ENCODE results near the gene CPB1. TPM values are rescaled to one million over a fixed set of nuclear protein-coding genes. Genes with fewer than 3 reads are reported as not detected.
A peak's percentile ranks its signal among the peaks of the same experiment; 100 is the strongest.

Gene CPB1
- total RNA-seq, 1 donor from 2014 or later, result not detected

DNA sequence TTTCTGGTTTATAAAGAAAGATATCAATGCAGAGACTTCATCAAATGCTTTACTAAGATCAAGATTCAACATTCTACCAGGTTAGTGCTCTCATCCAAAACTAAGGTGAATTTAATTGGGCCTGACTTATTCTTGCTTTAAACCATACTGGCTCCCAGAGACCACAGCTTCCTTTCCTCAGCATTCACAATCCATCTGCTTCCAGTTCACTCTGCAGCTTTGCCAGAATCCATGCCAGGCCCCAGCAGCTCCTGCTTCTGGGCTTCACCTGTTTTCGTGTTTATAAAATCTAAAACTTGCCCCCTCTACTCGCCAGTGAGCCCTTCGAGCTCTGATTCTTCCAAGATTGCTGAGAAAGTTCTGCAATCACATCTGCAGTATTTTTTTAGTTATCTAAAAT lies 2.3 kb downstream of the CPB1 start:
- DNase-seq (ENCODE audit: low read depth in 2 of 2), result no peak

DNA sequence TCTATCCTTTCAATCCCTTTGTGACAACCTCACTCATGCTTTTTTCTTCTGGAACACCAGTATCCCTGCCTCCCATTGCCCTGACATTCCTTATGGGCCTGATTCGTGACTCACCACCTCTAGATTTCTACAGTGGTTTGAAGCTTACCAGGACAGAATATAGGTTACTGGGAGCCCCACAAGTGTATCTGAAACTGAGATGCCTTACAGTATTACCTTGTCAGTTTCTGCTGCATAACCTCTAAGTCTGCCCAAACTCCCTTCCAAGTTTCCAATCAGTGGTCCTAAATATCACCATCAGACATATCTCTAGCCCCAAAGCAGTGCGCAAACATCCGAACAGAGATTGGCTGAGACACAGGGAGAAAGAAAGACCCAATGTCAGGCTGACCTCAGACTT lies 5.6 kb downstream of the CPB1 start:
- no peak for DNase-seq (ENCODE audit: low read depth in 2 of 2)

DNA sequence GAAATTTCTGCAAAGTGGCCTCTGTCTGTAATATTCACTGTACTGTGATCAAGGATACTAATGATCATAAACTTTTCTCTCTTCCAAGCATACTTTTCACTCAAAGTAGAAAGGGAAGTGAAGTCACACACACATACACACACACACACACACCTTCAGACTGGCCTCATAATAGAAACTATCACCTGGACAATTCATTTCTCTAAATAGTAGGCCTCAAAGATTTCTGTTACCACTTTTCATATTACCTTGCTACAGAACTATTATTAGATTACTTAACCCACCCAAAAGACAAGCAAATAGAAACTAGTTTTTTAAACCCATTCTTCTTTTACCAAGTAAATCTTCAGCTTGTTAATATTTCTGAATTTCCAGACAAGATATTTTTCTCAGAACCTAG lies 12.2 kb downstream of the CPB1 start:
- no peak for DNase-seq (ENCODE audit: low read depth in 2 of 2)

DNA sequence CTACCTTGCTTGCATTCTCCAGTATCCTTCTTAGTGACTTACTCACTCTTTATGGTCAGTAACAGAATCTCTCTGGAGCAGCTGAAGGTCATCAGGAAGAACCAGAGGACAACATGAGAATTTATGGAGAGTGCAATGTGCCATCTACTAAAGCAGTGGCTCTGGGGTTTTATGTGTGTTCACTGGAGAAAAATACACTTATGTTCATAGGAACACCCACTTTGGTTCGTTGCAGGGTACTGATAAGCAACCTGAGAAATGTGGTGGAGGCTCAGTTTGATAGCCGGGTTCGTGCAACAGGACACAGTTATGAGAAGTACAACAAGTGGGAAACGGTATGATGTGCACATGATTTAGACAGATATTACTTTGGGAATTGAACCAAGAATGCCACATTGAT lies 12.8 kb downstream of the CPB1 start:
- no peak for DNase-seq (ENCODE audit: low read depth in 2 of 2)

DNA sequence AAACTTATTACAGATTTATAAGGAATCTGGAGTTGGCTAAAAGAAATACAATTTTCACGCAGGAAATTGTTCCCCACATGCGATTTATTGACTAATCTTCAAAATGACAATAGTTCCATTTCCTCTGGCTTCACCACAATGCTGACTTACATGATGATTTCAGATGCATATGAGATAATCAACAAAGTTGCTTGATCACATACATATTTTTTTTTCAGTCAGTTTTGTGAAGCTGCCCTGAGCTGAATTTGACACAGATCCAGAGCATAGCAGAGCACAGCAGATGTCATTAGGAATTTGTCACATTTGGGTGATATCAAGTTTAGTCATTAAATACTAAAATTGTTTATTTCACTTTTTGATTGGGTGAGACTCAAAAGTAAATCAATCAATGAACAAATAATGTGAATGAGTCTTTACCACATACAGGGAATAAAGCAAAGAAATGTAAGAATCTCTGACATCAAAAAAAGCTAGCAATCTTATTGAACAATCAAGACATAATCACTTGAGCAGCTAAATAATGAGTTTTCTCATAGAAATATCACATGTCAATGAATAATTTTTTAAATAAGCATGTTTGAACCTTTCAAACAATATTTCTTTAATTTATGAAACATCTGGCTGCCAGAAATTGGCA lies 18.3 kb downstream of the CPB1 start:
- peak in 1 of 2 donors; percentile 14 for DNase-seq (ENCODE audit: low read depth in 2 of 2)

DNA sequence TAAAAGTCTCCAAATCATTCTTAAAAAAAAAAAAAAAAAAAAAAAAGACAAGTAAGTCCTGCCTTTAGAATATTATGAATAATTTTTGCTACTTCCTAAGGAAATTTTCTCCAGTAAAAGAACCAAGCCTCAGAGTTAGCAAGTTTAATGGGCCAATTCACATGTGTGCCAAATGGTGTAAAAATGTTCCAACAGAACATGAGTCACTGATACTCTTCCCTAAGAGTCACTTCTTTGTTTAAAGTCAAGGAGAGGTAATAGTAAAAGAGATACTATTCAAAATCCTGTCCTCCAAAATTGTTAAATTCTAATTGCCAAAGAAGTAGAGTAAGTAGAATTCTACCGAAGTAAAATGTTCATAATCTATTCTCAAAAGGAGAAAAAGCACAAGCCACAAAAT lies 19.7 kb downstream of the CPB1 start:
- no peak for DNase-seq (ENCODE audit: low read depth in 2 of 2)

DNA sequence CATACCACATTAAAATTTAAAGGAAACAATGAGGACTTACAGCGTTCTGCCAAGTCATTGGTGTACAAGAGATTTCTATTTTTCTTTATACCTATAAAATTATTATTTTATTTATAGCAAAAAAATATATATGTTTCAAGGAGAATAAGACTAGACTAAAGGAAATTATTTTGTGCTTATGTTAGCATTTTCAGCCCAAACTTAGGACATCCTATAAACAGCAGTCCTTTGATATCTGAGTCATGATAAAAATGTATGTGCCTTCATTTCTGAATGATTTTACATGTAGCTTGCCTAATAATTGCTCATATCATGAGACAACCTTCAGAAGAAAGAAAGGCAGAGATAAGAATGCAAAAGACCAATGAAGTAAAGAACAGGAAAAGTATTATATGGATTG lies 20.8 kb downstream of the CPB1 start:
- DNase-seq (ENCODE audit: low read depth in 2 of 2), result no peak

DNA sequence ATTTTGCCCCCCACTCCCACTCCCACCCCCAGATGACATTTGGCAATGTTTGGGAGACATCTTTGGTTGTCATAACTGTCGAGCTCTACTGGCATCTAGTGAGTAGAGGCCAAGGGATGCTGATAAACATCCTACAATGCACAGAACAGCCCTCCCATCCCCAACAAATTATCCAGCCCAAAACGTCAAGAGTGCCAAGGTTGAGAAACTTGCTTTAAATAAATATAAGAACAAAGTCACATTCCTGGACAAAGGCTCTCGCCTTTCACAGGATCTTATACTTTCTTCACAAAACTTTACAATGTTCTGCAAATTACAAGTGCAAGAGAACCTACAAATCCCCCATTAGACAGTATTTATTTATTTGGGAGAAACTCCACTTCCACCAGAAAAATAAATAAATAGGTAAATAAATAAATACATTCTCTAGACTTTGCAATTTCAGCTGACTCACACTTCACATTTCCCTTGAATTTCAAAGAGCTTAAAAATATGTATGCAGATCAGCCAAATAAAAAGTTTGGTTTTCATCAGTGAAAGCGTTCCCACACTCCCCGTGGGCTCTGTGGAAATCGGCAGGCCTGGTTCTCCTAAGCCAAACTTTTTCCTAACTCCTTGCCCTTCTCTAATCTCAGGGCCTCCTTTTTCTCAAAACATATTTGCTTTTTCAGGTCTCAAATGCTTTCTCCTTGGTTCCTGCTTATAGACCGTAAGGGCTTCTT lies 24.8 kb downstream of the CPB1 start:
- DNase-seq (ENCODE audit: low read depth in 2 of 2), result no peak

DNA sequence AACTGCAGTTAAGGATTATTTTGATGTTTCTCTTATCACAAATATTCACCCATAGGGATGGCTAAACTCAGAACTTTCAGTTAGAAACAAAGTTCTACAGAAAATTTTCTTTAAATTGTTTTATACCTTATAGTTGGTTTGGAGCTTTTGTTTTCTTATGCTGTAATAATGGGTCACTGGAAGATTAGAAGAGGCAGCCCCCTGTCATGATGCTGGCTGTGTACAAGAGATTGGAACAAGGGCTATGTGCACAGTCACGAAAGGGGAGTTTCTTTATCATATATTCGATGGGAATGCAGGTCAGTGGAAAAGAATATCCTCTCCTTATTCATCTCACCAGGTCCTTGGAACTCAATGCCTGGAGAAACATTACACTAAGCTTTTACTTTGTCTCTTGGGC lies 25.5 kb downstream of the CPB1 start:
- no peak for DNase-seq (ENCODE audit: low read depth in 2 of 2)

DNA sequence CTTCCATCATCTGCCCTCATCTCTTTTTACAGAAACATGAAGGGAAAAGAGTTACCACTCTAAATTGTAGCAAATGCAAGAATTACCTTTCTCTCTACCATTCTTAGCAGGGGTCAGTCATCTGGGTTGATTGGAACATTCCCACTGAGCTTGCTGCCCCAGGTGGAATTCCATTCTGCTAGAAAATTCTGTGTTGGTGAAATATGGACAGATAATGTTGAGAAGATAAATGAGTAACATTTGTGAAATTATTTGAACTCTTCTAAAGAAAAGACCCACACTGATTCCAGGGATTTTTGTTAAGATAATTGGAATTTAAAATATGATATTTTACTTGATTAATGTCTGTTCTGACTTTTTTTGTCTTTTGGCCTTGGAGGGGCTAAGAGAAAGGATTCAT lies 26.4 kb downstream of the CPB1 start:
- no peak for DNase-seq (ENCODE audit: low read depth in 2 of 2)

DNA sequence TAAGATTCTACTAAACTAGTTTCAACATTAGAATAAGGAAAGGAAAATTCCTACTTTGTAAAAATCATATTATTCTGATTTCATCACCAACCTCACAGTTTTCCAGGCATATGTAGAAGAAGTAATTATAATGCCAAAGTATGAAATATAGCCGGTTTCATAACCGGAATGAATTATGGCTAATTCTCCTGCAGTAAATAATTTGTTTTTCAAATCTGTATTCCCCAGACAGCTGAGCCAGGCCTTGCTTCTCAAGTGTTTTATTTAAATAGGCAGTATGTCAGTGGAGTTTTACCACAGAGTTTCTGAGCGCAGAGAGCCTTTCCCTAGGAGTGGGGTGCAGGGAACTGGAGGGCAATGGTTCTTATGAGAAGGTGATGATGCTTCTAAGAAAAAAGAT lies 28.8 kb downstream of the CPB1 start:
- no peak for DNase-seq (ENCODE audit: low read depth in 2 of 2)

DNA sequence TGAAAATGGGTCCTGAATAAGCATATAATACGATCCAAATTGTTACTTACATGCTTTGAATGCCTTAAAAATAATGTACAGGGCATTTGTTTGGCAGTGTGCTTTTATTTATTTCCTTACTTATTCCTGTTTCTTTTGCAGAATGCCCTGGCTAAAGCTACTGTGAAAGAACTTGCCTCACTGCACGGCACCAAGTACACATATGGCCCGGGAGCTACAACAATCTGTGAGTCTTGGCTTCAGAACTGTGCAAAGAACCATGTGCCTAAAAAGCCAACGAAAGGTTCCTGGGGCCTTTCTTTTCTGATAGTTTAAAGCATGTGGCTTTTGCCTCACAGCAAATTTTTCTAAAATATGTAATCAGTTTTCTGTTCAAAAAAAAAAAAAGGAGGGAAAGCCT lies 29.7 kb downstream of the CPB1 start:
- no peak for DNase-seq (ENCODE audit: low read depth in 2 of 2)

DNA sequence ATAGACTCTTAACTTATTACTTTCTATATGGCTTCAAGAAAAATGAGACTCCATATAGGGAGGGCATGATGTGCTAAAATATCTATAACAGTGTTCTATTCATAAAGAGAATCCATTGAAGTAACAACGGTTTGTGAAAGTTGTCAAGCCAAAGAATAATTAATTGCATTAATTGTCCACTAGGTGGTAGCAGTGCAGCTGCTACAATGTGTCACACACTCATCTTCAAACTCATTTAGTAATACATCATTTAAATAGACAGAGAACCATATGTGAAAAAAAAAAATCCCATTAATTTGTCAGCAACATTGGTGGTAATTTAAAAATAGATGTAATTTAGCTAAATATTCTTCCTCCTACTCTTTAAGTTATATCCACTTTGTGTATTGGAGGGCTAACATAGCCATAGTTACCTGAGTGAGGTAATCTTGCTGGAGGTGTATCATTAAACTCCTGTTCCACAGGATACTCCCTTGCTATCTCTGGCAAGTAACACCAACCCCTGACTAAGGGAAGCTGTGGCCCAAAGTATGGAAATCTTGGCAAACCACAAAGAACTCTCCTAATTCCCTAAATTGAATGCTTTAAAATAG lies 33.8 kb downstream of the CPB1 start:
- peak; percentile 70 to 72 for DNase-seq (ENCODE audit: low read depth in 2 of 2)

DNA sequence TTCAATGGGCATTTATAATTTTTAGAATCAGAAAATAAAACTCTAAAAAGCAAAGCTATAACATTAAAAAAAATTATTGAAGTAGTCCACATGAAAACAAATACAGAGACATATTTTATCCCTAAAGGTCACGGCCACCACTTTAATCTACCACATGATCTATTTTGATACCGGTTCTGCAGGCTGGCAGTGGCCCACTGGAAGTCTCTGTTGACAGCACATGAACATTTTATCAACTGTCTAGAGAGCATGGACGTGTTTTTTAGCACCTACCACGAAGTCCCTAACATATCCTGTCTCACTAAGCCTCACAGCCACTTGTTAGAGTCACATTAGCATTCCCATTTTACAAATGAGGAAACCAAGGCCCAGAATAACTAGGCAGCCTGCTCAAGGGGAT lies 35.7 kb downstream of the CPB1 start:
- no peak for DNase-seq (ENCODE audit: low read depth in 2 of 2)

DNA sequence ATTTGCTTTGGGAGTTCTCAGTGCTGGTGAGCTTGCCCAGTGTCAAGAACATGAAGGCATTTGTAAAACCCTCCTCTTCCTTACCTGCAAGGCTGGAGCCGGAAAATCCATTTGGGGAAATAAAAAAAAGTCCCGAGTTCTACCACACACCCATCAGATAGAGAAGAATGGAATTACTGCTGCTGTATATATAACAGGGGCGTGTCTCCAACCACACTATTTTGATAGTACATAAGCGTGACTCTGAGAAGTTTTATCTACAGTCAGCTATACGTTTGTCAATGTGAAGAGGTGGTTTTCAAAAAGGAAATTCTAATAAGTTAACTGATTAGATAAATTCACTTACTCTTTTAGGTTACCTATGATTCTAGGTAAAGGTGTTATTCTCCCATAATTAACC lies 36.2 kb downstream of the CPB1 start:
- DNase-seq (ENCODE audit: low read depth in 2 of 2), result no peak

DNA sequence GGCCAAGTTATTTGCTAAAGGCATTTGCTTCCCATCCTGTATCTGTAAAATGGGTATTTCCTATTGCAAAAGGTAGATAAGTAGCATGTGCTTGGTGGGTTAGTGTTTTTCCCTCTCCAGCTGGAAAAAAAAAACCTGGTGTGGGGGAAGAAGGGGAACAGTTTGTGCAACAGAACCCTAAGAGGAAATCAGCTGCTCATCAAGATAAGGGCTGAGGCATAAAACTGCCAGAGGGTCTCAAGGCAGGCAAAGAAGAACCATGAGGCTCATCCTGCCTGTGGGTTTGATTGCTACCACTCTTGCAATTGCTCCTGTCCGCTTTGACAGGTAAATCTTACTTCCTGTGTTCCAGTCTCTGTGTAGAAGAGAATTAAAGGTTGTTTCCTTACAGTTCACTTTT lies 37.4 kb downstream of the CPB1 start, which contains the start of gene CPA3:
CPA3 (plus strand) TSS at position 248 of the 400 bp plus-strand sequence; CDS start at position 260, 12 bp downstream.
- DNase-seq (ENCODE audit: low read depth in 2 of 2), result no peak

DNA sequence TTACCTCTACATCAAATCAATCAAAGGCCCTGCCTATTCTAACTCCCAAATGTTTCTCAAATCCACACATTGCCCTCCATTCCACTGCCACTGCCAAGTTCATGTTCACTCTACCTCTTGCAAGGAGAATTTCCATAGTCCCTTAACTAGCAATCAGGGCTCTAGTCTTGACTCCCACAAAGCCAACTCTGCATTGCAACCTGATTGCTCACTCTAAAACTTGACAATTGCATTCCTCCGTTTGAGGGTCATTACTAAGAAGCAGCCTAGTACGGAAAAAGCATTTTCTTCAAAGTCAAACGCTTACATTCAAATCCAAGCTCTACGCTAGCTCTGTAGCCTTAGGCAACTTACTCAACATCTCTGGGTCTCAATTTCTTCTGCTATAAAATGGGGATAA lies 38.6 kb downstream of the CPB1 start:
- no peak for DNase-seq (ENCODE audit: low read depth in 2 of 2)

DNA sequence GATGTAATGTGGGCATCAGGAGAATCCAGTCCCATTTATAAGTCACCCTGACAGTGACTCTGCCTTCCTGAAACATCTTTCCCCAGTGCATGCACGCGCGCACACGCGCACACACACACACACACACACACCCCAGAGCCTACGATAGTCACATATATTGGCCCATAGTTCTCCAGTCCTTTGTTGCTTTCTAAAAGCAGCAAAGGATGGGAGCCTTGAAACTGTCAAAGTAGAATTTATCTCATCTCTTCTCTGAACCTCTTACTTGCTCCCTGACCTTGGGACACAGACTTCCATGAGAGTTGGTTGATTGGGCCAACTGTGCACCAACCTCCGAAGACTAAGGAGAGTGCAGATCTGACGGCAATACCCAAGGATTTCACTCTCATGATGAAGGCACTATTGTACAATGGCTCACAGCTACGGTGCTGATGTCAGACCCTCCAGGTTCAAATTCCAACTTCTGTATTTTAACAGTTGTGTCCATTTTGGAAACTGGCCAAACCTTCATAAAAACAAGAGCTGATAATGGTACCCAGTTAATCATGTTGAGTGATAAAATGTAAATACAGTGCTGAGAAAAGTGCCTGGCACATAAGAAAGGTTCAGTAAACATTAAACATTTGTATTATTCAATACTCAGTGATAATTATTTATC lies 45.8 kb downstream of the CPB1 start:
- DNase-seq (ENCODE audit: low read depth in 2 of 2), result peak in 1 of 2 donors; percentile 3

DNA sequence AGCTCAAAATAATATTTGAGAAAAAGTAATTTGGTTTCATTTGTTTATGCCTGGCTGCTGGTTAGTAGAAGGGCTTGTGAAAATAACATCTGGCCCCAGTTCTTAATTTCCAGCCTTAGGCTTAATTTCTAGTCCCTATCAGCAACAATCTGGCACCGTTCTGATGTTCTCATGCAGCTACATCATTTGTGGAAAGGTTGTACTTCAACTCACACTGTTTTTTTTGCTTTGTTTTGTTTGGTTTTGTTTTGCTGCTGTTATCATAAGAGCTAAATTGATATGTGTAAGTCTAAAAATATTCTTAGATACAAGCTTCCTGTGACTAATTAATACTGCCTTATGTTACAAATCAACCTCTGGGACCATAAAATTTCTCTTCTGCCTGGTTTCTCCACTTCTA lies 46.4 kb downstream of the CPB1 start:
- peak in 1 of 2 donors; percentile 28 for DNase-seq (ENCODE audit: low read depth in 2 of 2)

DNA sequence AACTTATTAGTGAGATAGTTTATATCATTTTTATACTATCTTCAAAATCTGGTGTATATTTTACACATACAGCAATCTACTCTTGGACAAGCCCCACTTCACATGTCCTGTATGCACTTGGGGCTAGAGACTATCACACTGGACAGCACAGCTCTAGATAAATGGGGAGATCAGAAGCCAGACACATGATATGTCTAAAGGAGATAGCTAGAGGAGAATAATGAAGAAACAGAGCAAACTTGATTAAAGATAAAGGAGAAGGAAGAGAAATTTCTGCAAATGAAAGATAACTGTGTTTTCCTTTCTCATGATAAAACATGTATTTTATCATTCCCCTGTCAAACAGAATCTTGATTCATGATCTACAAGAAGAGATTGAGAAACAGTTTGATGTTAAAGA lies 50.5 kb downstream of the CPB1 start:
- no peak for DNase-seq (ENCODE audit: low read depth in 2 of 2)

DNA sequence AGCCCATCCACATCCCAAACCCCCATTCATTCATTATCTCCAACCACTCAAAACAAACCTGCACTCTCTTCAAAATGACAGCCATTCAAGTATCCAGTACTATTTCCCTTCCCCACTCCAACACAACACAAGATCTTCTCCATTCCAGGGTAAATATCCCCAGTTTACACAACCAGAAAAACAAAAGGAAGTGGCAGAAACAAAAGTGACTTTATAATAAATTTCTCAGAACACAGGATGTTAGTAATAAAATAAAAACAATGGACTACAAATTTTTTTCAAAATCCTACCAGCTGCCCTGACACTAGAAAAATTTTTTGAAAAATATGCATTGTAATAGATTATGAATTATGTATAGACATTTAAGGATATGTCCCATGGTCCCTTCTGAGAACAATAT lies 51.6 kb downstream of the CPB1 start:
- DNase-seq (ENCODE audit: low read depth in 2 of 2), result peak; percentile 1 to 65

DNA sequence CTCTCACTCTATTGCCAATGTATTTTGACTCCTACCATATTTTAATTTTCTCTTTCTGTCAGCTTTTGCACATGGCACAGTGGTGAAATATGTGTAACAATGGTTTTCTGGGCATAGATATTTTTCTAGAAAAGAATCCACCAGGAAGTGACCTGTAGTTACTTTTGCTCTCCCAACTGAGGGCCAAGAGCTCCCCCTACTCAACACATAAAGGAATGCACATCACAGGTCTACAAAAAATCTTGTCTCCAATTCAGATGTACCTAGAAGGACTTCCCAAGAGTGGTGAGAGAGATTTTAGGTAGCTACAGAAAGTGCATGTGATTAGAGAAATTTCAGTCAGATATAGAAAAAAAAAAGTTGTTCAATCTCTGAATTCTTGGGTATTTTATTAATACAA lies 53.1 kb downstream of the CPB1 start:
- DNase-seq (ENCODE audit: low read depth in 2 of 2), result peak; percentile 5 to 35

Measured in lung microvascular endothelial cell (primary cell).